ENCODE data around the gene SIPA1L3.

- TF ChIP-seq CTCF (tag by site-specific recombination; IDR thresholded peaks at IDR 0.05) (no peak), KLF9 (tag by site-specific recombination; IDR thresholded peaks at IDR 0.05; ENCODE audit: low read depth) (no peak), GLIS1 (tag by site-specific recombination; IDR thresholded peaks at IDR 0.05) (no peak), ZNF184 (tag by site-specific recombination; IDR thresholded peaks at IDR 0.05) (no peak), PRDM10 (tag by site-specific recombination; IDR thresholded peaks at IDR 0.05) (no peak), SP2 (tag by site-specific recombination; IDR thresholded peaks at IDR 0.05) (no peak)
- TF ChIP-seq, protein P1, sequence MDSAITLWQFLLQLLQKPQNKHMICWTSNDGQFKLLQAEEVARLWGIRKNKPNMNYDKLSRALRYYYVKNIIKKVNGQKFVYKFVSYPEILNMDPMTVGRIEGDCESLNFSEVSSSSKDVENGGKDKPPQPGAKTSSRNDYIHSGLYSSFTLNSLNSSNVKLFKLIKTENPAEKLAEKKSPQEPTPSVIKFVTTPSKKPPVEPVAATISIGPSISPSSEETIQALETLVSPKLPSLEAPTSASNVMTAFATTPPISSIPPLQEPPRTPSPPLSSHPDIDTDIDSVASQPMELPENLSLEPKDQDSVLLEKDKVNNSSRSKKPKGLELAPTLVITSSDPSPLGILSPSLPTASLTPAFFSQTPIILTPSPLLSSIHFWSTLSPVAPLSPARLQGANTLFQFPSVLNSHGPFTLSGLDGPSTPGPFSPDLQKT (IDR thresholded peaks at IDR 0.05; ENCODE audit: borderline replicate concordance, low read depth, low read length) = no peak
Measured at GRCh38 chr19:38056646-38057045, 149.6 kb downstream of the SIPA1L3 start.
